ENCODE results near the gene ZNRF4. TPM values are rescaled to one million over a fixed set of nuclear protein-coding genes. Genes with fewer than 3 reads are reported as not detected.

The ZNRF4 gene
- total RNA-seq, 1 experiment from 2014 or later = not detected

DNA sequence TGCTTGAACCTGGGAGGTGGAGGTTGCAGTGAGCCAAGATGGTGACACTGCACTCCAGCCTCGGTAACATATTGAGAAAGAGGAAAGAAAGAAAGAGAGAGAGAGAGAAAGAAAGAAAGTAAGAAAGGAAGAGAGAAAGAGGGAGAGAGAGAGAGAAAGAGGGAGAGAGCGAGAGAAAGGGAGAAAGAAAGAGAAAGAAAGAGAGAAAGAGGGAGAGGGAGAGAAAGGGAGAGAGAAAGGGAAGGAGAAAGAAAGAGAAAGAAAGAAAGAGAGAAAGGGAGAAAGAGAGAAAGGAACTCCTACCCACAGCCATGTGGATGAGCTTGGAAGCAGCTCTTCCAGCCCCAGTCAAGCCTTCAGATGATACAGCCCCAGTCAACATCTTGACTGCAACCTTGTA, 46.7 kb downstream of the ZNRF4 start:
- ATAC-seq (no peak), DNase-seq (ENCODE audit: low spot score) (no peak)
- peaks cover 36% of the 10 kb centered on the region for H3K9me3 Mint-ChIP-seq
- peaks cover 7% of the 10 kb centered on the region for H3K4me1 Mint-ChIP-seq
- H3K36me3 Mint-ChIP-seq = peaks cover 14% of the 10 kb centered on the region
- H3K27me3 Mint-ChIP-seq (ENCODE audit: low read depth) = peaks cover 88% of the 10 kb centered on the region
- H3K4me3 Mint-ChIP-seq = no peak overlapping the region
- TF ChIP-seq ZNF219 (CRISPR knock-in tag; IDR thresholded peaks at IDR 0.05; ENCODE audit: borderline replicate concordance) (no peak), OVOL2 (CRISPR knock-in tag; IDR thresholded peaks at IDR 0.05; ENCODE audit: borderline replicate concordance) (no peak), TP53 (CRISPR knock-in tag; IDR thresholded peaks at IDR 0.05) (no peak), ETV6 (CRISPR knock-in tag; IDR thresholded peaks at IDR 0.05) (no peak), GABPB1 (CRISPR knock-in tag; IDR thresholded peaks at IDR 0.05) (no peak), JAZF1 (CRISPR knock-in tag; IDR thresholded peaks at IDR 0.05) (no peak), ESRRA (CRISPR knock-in tag; IDR thresholded peaks at IDR 0.05; ENCODE audit: borderline replicate concordance) (no peak), PRRX2 (CRISPR knock-in tag; IDR thresholded peaks at IDR 0.05) (no peak), CBFB (CRISPR knock-in tag; IDR thresholded peaks at IDR 0.05; ENCODE audit: low read depth) (no peak), TCF7 (CRISPR knock-in tag; IDR thresholded peaks at IDR 0.05; ENCODE audit: low read depth) (no peak), IRF2 (CRISPR knock-in tag; IDR thresholded peaks at IDR 0.05; ENCODE audit: borderline replicate concordance, low read depth) (no peak), ZNF416 (CRISPR knock-in tag; IDR thresholded peaks at IDR 0.05) (no peak)
- TF ChIP-seq, protein P1, sequence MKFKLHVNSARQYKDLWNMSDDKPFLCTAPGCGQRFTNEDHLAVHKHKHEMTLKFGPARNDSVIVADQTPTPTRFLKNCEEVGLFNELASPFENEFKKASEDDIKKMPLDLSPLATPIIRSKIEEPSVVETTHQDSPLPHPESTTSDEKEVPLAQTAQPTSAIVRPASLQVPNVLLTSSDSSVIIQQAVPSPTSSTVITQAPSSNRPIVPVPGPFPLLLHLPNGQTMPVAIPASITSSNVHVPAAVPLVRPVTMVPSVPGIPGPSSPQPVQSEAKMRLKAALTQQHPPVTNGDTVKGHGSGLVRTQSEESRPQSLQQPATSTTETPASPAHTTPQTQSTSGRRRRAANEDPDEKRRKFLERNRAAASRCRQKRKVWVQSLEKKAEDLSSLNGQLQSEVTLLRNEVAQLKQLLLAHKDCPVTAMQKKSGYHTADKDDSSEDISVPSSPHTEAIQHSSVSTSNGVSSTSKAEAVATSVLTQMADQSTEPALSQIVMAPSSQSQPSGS (CRISPR knock-in tag; IDR thresholded peaks at IDR 0.05; ENCODE audit: borderline replicate concordance, low read depth) = no peak
- TF ChIP-seq, protein P2, sequence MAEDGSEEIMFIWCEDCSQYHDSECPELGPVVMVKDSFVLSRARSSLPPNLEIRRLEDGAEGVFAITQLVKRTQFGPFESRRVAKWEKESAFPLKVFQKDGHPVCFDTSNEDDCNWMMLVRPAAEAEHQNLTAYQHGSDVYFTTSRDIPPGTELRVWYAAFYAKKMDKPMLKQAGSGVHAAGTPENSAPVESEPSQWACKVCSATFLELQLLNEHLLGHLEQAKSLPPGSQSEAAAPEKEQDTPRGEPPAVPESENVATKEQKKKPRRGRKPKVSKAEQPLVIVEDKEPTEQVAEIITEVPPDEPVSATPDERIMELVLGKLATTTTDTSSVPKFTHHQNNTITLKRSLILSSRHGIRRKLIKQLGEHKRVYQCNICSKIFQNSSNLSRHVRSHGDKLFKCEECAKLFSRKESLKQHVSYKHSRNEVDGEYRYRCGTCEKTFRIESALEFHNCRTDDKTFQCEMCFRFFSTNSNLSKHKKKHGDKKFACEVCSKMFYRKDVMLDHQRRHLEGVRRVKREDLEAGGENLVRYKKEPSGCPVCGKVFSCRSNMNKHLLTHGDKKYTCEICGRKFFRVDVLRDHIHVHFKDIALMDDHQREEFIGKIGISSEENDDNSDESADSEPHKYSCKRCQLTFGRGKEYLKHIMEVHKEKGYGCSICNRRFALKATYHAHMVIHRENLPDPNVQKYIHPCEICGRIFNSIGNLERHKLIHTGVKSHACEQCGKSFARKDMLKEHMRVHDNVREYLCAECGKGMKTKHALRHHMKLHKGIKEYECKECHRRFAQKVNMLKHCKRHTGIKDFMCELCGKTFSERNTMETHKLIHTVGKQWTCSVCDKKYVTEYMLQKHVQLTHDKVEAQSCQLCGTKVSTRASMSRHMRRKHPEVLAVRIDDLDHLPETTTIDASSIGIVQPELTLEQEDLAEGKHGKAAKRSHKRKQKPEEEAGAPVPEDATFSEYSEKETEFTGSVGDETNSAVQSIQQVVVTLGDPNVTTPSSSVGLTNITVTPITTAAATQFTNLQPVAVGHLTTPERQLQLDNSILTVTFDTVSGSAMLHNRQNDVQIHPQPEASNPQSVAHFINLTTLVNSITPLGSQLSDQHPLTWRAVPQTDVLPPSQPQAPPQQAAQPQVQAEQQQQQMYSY (CRISPR knock-in tag; IDR thresholded peaks at IDR 0.05) = no peak
- TF ChIP-seq, protein P3, sequence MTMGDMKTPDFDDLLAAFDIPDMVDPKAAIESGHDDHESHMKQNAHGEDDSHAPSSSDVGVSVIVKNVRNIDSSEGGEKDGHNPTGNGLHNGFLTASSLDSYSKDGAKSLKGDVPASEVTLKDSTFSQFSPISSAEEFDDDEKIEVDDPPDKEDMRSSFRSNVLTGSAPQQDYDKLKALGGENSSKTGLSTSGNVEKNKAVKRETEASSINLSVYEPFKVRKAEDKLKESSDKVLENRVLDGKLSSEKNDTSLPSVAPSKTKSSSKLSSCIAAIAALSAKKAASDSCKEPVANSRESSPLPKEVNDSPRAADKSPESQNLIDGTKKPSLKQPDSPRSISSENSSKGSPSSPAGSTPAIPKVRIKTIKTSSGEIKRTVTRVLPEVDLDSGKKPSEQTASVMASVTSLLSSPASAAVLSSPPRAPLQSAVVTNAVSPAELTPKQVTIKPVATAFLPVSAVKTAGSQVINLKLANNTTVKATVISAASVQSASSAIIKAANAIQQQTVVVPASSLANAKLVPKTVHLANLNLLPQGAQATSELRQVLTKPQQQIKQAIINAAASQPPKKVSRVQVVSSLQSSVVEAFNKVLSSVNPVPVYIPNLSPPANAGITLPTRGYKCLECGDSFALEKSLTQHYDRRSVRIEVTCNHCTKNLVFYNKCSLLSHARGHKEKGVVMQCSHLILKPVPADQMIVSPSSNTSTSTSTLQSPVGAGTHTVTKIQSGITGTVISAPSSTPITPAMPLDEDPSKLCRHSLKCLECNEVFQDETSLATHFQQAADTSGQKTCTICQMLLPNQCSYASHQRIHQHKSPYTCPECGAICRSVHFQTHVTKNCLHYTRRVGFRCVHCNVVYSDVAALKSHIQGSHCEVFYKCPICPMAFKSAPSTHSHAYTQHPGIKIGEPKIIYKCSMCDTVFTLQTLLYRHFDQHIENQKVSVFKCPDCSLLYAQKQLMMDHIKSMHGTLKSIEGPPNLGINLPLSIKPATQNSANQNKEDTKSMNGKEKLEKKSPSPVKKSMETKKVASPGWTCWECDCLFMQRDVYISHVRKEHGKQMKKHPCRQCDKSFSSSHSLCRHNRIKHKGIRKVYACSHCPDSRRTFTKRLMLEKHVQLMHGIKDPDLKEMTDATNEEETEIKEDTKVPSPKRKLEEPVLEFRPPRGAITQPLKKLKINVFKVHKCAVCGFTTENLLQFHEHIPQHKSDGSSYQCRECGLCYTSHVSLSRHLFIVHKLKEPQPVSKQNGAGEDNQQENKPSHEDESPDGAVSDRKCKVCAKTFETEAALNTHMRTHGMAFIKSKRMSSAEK (CRISPR knock-in tag; IDR thresholded peaks at IDR 0.05; ENCODE audit: borderline replicate concordance) = no peak
- TF ChIP-seq, protein P4, sequence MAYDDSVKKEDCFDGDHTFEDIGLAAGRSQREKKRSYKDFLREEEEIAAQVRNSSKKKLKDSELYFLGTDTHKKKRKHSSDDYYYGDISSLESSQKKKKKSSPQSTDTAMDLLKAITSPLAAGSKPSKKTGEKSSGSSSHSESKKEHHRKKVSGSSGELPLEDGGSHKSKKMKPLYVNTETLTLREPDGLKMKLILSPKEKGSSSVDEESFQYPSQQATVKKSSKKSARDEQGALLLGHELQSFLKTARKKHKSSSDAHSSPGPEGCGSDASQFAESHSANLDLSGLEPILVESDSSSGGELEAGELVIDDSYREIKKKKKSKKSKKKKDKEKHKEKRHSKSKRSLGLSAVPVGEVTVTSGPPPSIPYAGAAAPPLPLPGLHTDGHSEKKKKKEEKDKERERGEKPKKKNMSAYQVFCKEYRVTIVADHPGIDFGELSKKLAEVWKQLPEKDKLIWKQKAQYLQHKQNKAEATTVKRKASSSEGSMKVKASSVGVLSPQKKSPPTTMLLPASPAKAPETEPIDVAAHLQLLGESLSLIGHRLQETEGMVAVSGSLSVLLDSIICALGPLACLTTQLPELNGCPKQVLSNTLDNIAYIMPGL (CRISPR knock-in tag; IDR thresholded peaks at IDR 0.05) = no peak
- TF ChIP-seq, protein P5, sequence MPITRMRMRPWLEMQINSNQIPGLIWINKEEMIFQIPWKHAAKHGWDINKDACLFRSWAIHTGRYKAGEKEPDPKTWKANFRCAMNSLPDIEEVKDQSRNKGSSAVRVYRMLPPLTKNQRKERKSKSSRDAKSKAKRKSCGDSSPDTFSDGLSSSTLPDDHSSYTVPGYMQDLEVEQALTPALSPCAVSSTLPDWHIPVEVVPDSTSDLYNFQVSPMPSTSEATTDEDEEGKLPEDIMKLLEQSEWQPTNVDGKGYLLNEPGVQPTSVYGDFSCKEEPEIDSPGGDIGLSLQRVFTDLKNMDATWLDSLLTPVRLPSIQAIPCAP (CRISPR knock-in tag; IDR thresholded peaks at IDR 0.05) = no peak
- TF ChIP-seq, protein P6, sequence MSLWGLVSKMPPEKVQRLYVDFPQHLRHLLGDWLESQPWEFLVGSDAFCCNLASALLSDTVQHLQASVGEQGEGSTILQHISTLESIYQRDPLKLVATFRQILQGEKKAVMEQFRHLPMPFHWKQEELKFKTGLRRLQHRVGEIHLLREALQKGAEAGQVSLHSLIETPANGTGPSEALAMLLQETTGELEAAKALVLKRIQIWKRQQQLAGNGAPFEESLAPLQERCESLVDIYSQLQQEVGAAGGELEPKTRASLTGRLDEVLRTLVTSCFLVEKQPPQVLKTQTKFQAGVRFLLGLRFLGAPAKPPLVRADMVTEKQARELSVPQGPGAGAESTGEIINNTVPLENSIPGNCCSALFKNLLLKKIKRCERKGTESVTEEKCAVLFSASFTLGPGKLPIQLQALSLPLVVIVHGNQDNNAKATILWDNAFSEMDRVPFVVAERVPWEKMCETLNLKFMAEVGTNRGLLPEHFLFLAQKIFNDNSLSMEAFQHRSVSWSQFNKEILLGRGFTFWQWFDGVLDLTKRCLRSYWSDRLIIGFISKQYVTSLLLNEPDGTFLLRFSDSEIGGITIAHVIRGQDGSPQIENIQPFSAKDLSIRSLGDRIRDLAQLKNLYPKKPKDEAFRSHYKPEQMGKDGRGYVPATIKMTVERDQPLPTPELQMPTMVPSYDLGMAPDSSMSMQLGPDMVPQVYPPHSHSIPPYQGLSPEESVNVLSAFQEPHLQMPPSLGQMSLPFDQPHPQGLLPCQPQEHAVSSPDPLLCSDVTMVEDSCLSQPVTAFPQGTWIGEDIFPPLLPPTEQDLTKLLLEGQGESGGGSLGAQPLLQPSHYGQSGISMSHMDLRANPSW (CRISPR knock-in tag; conservative IDR thresholded peaks at IDR 0.05; ENCODE audit: low read depth) = no peak
- ChIA-PET CTCF (interaction anchor here (0.6 kb wide), 1 partner anchor 178 kb away, joined by 3 read pairs; no protein-coding TSS in a partner anchor), POLR2A (no interaction called here)
- H3K27ac Mint-ChIP-seq = no peak overlapping the region

Measured in WTC11 (cell line).